CD4-positive, alpha-beta T cell treated with Interleukin-6 at 100 ng/mL for 8 hours (primary cell): ENCODE data around the gene CACNA2D2.

ENCODE experiments used
- DNase-seq: peaks from one replicate; pipeline ENCODE4 v3.0.0-alpha.2; 2020; ENCODE audit warnings: mixed read lengths, low spot score

The CACNA2D2 gene

GRCh38 chr3:50347187-50347813, 156.1 kb downstream of the CACNA2D2 start:
- DNase-seq = peak; percentile 76

DNA sequence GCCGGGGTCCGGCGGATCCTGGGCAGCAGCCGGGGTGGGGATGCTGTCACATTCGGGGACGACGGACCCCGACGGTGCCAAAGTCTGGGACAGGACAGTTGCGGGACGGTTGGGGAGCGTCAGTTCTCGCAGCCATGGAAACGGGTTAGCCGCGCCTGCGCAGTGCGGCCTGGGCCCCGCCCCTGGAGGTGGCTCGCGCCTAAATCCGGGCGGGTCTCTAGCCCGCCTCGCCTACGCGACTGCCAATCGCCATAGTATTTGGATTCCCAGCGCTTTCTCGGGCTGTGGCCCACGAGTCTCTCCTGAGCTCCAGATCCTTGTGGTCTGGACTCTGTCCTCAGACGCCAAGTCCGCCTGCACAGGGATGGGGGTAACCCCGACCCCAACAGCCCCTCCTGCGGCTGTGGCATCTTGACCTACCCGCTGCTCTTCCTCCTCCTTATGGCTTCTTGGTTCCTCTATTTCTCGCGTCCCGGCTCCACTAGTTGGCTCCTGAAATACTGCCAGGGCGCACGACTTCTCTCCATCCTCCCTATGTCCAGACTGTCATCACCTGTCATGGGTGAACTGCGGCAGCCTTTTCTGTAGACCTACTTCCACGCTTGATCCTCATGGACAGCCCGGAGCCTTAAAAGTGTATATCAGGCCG, 157.7 kb downstream of the CACNA2D2 start, which contains the start of gene ZMYND10:
ZMYND10 (minus strand) TSS at position 147 of the 649 bp plus-strand sequence. CDS start 153 bp downstream, outside the sequence.
- peak; percentile 70 for DNase-seq

- DNase-seq = no peak
Measured at GRCh38 chr3:50345008-50345407, 158.4 kb downstream of the CACNA2D2 start.

DNA sequence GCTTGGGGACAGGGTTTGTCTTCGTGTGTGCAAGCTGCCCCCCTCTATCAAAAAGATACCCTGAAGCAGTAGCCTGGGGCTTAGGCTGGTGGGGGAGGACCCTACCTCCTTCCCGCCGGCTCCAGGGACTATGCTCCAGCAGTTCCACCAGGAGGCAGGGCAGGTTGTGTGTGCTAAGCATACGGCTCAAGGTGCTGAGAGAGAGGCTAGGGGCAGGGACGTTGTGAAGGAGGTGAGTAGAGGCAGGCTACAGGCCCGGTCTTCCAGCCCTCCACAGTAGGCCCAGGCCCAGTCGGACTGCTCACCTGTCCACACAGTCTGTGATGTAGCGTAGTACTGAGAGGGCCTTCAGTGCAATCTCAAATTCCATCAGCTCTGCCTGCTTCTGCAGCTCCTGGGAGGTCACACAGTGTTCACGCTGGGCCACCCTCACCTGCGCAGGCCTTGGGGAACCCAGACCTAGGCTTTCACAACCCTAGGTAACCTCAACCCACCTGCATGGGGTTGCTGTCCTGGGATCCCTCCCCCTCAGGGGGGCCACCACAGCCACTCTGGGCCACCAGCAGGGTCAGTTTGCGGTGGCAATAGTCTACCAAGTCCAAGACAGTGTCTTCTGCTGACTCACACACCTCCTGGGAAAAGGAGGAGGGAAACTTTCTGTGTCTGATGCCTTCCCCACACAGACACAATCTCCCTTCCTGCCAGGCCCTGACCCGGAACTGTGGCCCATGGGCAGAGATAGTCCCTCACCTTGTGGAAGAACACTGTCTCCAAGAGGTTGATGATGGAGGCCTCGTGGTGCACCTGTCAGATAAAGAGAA, 160.4 kb downstream of the CACNA2D2 start:
- no peak for DNase-seq

GRCh38 chr3:50341996-50342650, 161.3 kb downstream of the CACNA2D2 start:
- no peak for DNase-seq

GRCh38 chr3:50341537-50341936, 161.9 kb downstream of the CACNA2D2 start:
- no peak for DNase-seq

DNA sequence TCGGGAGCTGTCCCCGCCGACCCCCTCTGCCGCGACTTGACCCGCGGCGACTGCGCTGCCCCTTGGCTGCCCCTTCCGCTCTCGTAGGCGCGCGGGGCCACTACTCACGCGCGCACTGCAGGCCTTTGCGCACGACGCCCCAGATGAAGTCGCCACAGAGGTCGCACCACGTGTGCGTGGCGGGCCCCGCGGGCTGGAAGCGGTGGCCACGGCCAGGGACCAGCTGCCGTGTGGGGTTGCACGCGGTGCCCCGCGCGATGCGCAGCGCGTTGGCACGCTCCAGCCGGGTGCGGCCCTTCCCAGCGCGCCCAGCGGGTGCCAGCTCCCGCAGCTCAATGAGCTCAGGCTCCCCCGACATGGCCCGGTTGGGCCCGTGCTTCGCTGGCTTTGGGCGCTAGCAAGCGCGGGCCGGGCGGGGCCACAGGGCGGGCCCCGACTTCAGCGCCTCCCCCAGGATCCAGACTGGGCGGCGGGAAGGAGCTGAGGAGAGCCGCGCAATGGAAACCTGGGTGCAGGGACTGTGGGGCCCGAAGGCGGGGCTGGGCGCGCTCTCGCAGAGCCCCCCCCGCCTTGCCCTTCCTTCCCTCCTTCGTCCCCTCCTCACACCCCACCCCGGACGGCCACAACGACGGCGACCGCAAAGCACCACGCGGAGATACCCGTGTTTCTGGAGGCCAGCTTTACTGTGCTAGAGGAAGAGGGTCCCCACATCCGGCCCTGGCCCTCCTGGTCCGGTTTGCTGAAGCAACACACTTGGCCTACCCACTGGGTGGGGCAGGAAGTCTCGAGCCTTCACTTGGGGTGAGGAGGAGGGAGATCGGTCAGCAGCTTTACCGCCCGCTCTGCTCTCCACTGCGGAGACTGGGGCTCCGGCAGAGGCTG, 162.7 kb downstream of the CACNA2D2 start, which contains the start of gene RASSF1:
RASSF1 (minus strand) TSS at position 389 of the 882 bp plus-strand sequence; CDS start at position 358, 31 bp downstream.
- peak; percentile 50 for DNase-seq

- DNase-seq = no peak
Measured at GRCh38 chr3:50340147-50340447, 163.3 kb downstream of the CACNA2D2 start.

- DNase-seq = no peak
Measured at GRCh38 chr3:50339485-50340146, 163.8 kb downstream of the CACNA2D2 start.

DNA sequence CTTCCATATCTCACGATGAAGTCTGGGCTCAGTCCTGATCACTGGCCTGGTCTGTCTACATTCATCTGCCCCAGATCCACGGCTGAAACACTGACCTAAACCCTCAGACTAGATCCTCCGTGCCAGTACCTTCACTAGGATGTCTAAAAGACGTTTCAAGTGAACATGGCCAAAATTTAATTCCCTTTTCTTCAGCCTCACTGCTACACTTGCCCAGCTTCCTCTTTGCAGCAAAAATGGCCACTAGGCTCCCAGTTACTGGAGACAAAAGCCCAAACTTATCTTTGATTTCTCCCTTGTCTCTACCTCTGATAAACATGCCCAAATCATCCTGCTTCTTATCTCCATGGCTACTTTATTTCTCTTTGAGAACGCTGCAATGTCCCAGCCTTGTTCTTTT, 164.5 kb downstream of the CACNA2D2 start:
- no peak for DNase-seq

DNA sequence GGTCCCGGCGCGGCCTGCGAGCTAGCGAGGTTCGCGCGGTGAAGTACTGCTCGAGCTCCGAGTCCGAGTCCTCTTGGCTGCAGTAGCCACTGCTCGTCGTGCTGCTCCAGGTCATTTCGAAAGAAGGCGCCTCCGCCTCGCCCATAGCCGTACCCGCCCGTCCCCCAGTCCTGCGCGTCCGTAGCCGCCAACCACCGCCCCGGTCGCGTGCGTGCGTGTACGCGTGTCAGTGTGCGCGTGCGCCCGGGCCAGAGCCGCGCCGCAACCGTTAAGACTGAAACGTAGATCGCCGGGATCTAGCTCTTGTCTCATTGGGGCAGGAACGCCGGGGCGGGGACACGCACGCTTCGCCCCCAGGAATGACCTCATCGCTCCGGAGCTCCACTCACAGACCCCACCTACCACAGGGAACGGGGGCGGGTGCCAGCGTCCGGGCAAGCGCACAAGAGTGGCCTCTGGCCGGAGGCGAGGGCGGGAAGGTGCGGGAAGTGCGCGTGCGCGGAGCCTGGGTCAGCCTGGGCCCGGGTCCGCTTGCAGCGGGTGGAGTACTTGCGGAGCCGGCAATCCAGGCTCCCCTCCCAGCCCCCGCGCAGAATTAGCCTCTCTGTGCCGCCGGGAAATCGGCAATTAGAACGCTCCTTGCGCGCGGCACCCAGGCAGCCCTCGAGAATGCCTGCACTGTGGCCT, 166.1 kb downstream of the CACNA2D2 start:
- peak; percentile 95 for DNase-seq

DNA sequence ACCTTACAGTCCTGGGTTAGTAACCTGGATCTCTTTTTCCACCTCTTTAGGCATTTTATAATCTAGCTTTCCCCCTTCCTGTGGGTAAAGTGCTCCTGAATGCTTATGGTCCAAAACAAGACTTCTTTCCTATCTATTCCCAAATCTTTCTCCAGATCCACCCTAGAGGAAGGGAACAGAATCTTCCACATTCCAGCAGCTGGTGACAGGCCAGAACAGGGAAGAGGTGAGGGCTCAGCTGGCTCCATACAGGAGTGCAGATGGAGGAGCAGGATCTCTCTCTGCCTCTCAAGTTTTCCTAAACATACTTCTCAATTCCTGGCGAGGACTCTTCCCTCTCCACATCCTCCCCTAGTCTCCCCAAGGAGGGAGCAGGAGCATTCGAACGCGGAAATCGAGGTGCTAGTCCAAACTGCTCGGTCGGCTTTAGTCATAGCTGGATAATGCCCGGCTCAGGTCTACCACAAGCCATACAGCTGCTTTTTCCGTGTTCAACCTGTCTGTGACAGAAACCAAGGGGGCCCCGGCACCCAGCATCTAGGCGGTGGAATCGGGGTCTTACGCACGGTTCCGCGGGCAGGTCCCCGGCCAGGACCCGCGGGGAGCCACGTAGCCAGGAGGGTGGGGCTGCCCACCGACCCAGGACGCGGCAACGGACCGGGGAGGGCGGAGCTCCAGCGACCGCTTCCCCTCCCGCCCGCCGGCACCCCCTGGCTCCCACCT, 166.8 kb downstream of the CACNA2D2 start:
- DNase-seq = no peak

DNA sequence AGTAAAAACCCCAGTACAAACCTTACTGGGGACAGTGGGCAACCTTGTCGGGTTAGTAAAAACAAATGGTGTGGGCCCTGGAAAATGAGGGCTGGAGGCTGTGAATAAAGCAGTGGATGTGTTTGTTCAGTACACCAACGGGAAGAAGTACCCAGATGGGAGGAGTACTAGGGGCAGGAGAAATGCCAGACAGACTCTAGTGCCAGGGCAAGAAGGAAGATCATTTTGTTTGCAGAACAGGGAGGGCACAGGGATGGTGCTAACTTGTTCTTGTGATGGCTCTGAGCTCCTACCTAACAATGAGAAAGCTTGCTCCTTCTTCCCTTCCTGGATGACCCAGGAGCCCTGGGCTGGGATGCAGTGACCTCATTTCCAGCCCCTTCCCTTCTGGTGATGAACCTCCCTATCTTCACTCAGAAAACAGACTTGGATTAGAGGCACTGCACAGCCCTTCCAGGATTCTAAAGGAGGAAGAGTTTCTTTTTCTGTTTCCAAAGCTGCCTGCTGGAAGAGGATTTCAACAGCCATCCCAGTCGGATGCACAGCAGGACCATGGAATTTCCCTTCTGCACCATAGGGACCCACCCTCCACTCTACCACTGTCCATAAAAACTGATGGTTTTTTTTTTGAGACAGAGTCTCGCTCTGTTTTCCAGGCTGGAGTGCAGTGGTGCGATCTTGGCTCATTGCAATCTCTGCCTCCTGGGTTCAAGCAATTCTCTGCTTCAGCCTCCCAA, 168.9 kb downstream of the CACNA2D2 start:
- DNase-seq = no peak

DNA sequence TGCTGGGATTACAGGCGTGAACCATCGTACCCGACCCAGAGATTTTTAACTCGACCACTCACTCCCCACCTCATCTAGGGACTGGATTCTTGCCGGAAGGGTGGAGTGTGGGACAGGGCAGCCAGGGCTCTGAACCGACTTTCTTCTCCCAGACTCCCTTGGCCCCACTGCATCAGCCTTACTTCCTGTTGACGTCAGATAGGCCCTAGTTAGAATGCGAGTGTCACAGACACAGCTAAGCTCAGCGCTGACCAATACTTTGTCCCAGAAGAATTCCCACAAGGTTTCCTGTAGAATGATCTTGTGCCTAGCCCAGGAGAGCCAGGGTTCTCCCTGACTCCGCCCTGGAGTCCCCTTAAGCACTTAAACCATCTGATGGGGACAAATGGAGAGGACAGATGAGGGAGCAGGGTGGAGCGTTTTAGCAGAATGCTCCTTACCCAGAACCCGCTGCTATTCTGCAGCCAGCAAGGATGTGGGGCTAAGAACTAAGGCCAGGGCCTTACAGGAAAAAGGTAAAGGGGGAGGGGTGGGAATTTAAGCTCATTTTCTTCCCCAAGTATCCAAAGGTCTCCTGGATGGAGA, 169.6 kb downstream of the CACNA2D2 start:
- no peak for DNase-seq

- DNase-seq = no peak
Measured at GRCh38 chr3:50331364-50331907, 172.0 kb downstream of the CACNA2D2 start.

DNA sequence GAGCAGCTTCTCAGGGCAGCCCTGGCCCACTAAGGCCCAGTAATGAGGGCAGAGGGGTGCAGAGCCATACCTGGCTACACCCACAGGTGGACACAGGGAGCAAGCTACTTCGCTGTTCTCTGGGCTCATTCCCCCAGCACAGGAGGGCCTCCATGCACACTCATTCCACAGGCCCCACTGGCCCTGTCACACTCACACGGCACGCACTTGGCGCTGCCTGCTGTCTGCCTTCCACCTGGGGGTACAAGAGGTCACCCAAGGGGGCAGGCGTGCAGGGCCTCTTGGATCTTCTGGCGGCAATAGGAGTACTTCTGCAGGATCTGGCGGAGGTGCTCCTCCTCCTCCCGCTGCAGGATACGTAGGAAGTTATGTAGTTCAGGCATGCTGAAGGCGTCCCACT, 173.1 kb downstream of the CACNA2D2 start:
- DNase-seq = no peak

DNA sequence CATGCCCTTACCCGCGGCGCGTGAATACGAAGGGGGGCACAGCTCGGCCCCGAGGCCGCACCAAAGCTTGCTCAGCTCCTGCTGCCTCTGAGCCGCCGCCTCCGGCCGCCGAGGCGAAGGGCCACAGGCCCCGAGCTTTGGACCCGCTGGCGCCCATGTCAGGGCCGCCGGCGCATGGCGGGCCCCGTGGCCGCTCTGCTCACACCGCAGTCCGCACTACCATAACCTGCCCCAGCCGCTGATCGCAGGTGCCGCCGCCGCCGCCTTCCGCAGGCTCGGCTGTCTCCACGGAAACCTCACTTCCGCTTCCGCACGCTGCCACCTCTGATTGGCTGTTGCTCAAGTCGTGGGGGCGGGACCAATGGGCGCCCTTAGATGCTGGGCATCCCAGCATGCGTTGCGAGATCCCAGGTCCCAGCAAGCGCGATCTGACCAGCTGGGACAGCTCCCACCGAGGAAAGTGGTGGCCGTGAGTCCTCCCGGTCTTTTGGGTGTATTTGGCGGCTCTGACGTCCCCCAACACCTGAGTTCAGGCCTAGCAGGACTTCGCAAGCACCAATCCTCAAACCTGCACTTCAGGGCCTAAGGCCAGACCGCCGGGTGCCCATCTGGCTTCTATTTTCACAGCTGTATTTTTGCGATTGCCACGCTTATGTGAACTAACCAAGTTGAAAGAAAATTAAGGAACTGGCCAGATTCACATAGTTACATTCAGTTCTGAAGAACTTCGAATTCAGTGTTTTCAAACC, 175.3 kb downstream of the CACNA2D2 start, which contains the start of gene TUSC2:
TUSC2 (minus strand) TSS at position 281 of the 749 bp plus-strand sequence; CDS start at position 157, 124 bp downstream.
- peak; percentile 94 for DNase-seq
